ENCODE results near the gene MLLT3. TPM values are rescaled to one million over a fixed set of nuclear protein-coding genes. Genes with fewer than 3 reads are reported as not detected.

Gene MLLT3
- total and polyA plus RNA-seq, 2 donors (not counting 1 experiment from before 2014, with no cell fraction given): 37.3 to 43.8 TPM

- H3K4me3 ChIP-seq (replicated peaks in 1 of 4; ENCODE audit: control extremely low read depth in 1 of 4, insufficient read depth in 1 of 4, low read depth in 3 of 4, low read length in 4 of 4): no peak overlapping the region
- no peak overlapping the region for H3K4me2 ChIP-seq (ENCODE audit: extremely low read depth, insufficient read depth, low read length)
- no peaks in the 10 kb centered on the region for H3K9me3 ChIP-seq (ENCODE audit: control insufficient read depth, insufficient read depth, low read depth, low read length)
- no peaks in the 10 kb centered on the region for H4K20me1 ChIP-seq (ENCODE audit: control insufficient read depth, extremely low read depth, insufficient read depth, low read length)
- H3K27ac ChIP-seq (ENCODE audit: insufficient read depth, low read length): no peak overlapping the region
- no peaks in the 10 kb centered on the region for H3K27me3 ChIP-seq (ENCODE audit: control insufficient read depth, insufficient read depth, low read length)
- H3K9ac ChIP-seq (ENCODE audit: insufficient read depth, low read length): no peak overlapping the region
- no peak overlapping the region for H2AFZ ChIP-seq (ENCODE audit: low read length)
- H3K36me3 ChIP-seq (ENCODE audit: control insufficient read depth, insufficient read depth, low read length): no peaks in the 10 kb centered on the region
- no peaks in the 10 kb centered on the region for H3K4me1 ChIP-seq (ENCODE audit: control insufficient read depth, extremely low read depth, insufficient read depth, low read length)
- no peaks in the 10 kb centered on the region for H3K79me2 ChIP-seq (ENCODE audit: control insufficient read depth, insufficient read depth, low read length)
- peak; percentile 11 to 82 for DNase-seq (ENCODE audit: low read depth in 2 of 2)
- no peak for TF ChIP-seq CTCF (conservative IDR thresholded peaks at IDR 0.05 in 1 of 2, IDR thresholded peaks at IDR 0.05 in 1 of 2; ENCODE audit: low read depth in 1 of 2, low read length in 2 of 2)
- TF ChIP-seq EZH2 (IDR thresholded peaks at IDR 0.05; ENCODE audit: low read length, missing control alignments): no peak
Observed at GRCh38 chr9:20437476-20437875, 184.8 kb downstream of the MLLT3 start.

DNA sequence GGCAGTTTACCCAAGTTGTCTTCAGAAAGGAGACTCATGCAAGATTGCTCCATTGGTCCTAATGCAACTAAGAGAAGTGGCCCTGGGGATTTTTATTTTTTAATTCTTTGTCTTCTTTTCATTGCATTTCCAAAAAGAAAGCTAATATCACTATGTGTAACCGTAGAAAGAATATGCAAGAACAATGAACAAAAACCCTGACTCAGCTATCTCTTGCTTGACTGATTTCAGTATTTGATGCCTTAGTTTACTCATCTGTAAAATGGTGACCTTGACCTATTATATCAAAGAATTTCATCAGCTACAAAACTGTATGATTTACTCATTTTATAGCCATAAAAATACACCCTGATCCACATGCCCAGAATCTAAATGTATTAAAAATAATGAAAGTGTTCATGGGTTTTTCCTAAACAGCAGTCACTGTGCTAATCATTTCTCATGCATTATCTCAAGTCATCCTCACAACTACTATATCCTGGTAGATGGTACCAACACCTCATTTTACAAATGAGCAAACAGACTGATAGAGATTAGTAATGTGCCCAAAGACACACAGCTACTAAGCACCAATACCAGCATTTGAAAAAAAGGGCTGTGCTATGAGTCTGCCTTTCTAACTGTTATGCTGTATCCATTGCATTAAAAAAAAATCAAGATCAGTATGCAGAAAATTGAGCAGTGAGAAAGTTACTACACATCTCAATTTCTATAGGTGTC lies 185.7 kb downstream of the MLLT3 start:
- no peak overlapping the region for H2AFZ ChIP-seq (ENCODE audit: low read length)
- no peaks in the 10 kb centered on the region for H3K79me2 ChIP-seq (ENCODE audit: control insufficient read depth, insufficient read depth, low read length)
- H3K36me3 ChIP-seq (ENCODE audit: control insufficient read depth, insufficient read depth, low read length): no peaks in the 10 kb centered on the region
- no peaks in the 10 kb centered on the region for H3K4me1 ChIP-seq (ENCODE audit: control insufficient read depth, extremely low read depth, insufficient read depth, low read length)
- no peak overlapping the region for H3K27ac ChIP-seq (ENCODE audit: insufficient read depth, low read length)
- no peak overlapping the region for H3K4me3 ChIP-seq (replicated peaks in 1 of 4; ENCODE audit: control extremely low read depth in 1 of 4, insufficient read depth in 1 of 4, low read depth in 3 of 4, low read length in 4 of 4)
- H4K20me1 ChIP-seq (ENCODE audit: control insufficient read depth, extremely low read depth, insufficient read depth, low read length): no peaks in the 10 kb centered on the region
- no peak overlapping the region for H3K4me2 ChIP-seq (ENCODE audit: extremely low read depth, insufficient read depth, low read length)
- no peak for TF ChIP-seq EZH2 (IDR thresholded peaks at IDR 0.05; ENCODE audit: low read length, missing control alignments)
- no peak for TF ChIP-seq CTCF (conservative IDR thresholded peaks at IDR 0.05 in 1 of 2, IDR thresholded peaks at IDR 0.05 in 1 of 2; ENCODE audit: low read depth in 1 of 2, low read length in 2 of 2)
- H3K9ac ChIP-seq (ENCODE audit: insufficient read depth, low read length): no peak overlapping the region
- H3K9me3 ChIP-seq (ENCODE audit: control insufficient read depth, insufficient read depth, low read depth, low read length): no peaks in the 10 kb centered on the region
- no peak for DNase-seq (ENCODE audit: low read depth in 2 of 2)
- no peaks in the 10 kb centered on the region for H3K27me3 ChIP-seq (ENCODE audit: control insufficient read depth, insufficient read depth, low read length)

DNA sequence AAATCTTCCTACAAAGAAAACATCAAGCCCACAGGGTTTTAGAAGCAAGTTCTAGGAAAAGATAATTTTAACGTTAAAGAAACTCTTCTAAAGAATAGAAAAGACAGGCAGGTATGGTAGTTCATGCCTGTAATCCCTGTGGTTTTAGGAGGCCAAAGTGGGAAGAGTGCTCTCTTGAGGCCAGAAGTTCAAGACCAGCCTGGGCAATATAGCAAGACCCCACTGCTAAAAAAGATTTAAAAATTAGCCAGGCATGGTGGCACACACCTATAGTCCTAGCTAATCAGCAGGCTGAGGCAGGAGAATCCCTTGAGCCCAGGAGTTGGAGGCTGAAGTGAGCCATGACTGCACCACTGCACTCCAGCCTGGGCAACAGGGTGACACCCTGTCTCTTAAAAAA lies 193.3 kb downstream of the MLLT3 start:
- no peaks in the 10 kb centered on the region for H3K4me1 ChIP-seq (ENCODE audit: control insufficient read depth, extremely low read depth, insufficient read depth, low read length)
- H3K9ac ChIP-seq (ENCODE audit: insufficient read depth, low read length): no peak overlapping the region
- H3K36me3 ChIP-seq (ENCODE audit: control insufficient read depth, insufficient read depth, low read length): no peaks in the 10 kb centered on the region
- no peaks in the 10 kb centered on the region for H3K79me2 ChIP-seq (ENCODE audit: control insufficient read depth, insufficient read depth, low read length)
- no peaks in the 10 kb centered on the region for H3K27me3 ChIP-seq (ENCODE audit: control insufficient read depth, insufficient read depth, low read length)
- no peak overlapping the region for H3K4me2 ChIP-seq (ENCODE audit: extremely low read depth, insufficient read depth, low read length)
- no peaks in the 10 kb centered on the region for H3K9me3 ChIP-seq (ENCODE audit: control insufficient read depth, insufficient read depth, low read depth, low read length)
- no peaks in the 10 kb centered on the region for H4K20me1 ChIP-seq (ENCODE audit: control insufficient read depth, extremely low read depth, insufficient read depth, low read length)
- no peak for DNase-seq (ENCODE audit: low read depth in 2 of 2)
- TF ChIP-seq CTCF (conservative IDR thresholded peaks at IDR 0.05 in 1 of 2, IDR thresholded peaks at IDR 0.05 in 1 of 2; ENCODE audit: low read depth in 1 of 2, low read length in 2 of 2): no peak
- TF ChIP-seq EZH2 (IDR thresholded peaks at IDR 0.05; ENCODE audit: low read length, missing control alignments): no peak
- H3K27ac ChIP-seq (ENCODE audit: insufficient read depth, low read length): no peak overlapping the region
- H2AFZ ChIP-seq (ENCODE audit: low read length): no peak overlapping the region
- H3K4me3 ChIP-seq (replicated peaks in 1 of 4; ENCODE audit: control extremely low read depth in 1 of 4, insufficient read depth in 1 of 4, low read depth in 3 of 4, low read length in 4 of 4): no peak overlapping the region
